HG02938 (cell line): ENCODE data around the gene ARHGEF6.
"Not testable (repeated sequence)": the region's sequence is repeated elsewhere in the genome, so short reads cannot be mapped to it uniquely, and the experiment has no call there.

Source experiments
- ATAC-seq: cut with Tn5 transposase; IDR thresholded peaks from one replicate; pipeline ENCODE4 v1.9.1; 2021; ENCODE audit warnings: mild to moderate bottlenecking, moderate library complexity; ENCODE audit not compliant: unreplicated experiment

The ARHGEF6 gene

DNA sequence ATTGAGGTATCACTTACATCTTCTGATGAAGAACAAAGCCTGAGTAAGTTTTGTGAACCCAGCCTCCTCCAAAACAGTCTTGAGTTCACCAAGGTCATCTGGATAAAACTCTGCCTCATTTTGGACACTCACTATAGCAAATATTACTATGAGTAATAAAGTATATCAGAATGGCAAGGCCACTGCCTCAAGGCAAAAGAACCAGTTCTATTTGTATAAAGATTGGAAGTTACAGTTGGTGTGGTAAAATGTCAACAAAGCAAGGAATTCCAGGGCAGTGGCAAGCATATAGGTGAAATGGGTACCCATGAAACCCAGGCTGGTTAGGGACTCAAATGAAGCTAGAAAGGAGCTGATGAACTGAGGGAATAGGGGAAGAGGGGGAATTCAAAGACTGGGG lies 2.4 kb upstream of the ARHGEF6 start:
- ATAC-seq = no peak

DNA sequence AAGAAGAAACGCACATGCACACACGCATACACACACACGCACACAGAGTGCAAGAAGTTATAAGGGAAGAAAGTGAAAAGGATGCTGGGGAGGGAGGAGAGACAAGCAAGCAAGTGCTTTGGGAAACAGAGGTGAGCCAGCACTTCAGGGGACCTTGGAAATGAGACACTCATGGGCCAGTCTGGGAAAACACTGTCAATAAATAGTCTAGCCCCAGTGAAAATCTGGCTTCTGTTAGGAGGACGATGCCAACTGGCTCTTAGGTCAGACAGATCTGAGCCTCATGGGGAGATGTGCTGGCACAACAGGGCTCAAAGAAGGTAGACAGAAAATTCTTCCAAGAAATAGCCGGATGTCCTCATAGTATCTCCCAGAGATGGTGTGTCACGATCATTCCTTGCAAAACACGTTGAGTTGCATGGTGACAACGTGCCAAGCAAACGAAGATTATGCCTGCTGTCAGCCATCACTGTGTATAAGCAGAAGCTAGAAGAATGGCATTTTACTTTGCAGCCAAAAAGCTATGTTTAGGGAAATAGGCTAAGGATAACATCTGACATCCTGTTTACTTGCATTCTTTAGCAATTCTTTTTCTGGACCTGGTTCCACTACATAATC lies 557 bp upstream of the ARHGEF6 start:
- ATAC-seq = no peak

DNA sequence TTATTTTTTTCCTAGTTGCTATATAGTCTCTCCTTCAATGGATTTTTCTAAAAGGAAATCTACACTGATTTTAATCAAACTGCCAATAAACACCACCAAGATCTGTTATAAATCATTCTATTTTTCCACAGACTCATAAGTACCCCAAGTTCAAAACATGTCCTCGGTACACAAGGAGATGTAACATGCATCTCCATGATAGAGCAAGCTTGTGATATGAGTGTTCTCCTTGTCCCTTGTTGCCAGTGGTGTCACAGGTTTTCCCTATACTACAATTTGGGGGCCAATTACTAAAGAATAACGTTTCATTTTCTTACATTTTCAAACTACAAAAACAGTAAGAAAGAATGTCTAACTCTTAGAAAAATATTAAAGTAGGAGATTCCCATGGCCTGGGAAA lies 491 bp downstream of the ARHGEF6 start:
- no peak for ATAC-seq

DNA sequence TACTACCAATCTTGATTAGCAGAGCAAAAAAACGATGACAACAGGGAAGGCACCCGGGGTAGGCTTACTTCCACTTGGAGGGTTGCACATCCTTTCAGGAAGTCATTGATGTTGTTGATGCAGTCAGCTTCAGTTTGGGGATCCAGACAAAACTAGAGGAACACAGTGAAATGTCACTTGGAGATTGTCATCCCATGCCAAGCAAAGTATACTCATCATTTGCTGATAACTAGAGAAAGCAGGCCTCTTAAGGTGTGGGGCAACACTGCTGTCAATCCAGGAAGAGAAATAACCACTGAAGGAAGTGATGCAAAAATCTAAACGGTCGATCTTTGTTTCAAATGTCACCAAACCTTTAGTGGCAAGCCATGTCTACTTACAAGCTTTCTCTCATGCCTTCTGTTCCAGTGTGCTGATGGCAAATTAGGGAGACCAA lies 1.4 kb downstream of the ARHGEF6 start:
- peak; percentile 41 for ATAC-seq

DNA sequence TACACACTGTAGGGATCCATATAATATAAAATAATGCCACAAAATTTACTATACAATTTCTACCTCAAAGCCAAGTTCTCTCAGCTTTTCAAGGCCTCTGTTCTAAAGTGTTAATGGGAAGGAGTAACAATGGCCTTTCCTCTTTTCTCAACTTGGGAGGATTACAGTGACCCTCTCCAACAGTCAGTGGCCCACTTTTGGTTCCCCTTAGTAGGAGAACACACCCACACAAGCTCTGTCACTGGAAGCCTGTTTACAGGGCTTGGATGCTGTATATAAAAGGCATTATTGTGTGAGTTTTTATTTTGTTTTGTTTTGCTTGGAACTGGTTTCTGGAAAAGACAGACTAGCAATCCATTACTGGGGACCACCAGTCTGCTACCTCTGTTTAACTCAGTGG lies 1.8 kb downstream of the ARHGEF6 start:
- ATAC-seq = no peak

DNA sequence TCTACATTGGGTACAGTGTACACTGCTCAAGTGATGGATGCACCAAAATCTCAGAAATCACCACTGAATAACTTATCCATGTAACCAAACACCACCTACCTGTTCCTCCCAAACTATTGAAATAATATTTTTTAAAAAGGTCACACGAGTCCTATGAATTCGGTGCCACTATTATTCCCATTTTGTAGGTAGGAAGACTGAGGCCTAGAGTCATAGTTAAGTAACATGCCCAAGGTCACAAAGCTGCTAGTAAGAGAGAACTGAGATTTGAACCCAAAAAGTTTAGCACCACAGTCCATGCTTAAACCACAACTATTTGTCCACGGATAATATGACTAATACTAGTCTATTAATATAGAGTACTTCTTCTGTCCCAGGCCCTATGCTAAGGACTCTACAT lies 2.7 kb downstream of the ARHGEF6 start:
- no peak for ATAC-seq

DNA sequence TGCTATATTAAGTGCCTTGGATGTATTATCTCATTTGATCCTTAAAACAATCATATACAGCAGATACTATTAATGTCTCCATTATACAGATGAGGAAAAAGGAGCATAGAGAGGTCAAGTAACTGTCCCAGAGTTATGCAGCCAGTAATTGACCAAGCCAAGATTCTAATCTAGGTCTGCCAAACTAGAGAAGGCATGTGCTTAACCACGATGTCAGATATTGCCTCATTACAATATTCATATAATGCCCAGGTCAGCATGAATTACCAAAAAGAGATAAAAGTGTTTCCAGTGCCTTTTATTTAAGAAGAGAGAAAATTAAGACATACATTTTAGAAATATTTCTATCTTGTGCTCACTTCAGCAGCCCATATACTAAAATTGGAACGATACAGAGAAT lies 7.1 kb downstream of the ARHGEF6 start:
- no peak for ATAC-seq

DNA sequence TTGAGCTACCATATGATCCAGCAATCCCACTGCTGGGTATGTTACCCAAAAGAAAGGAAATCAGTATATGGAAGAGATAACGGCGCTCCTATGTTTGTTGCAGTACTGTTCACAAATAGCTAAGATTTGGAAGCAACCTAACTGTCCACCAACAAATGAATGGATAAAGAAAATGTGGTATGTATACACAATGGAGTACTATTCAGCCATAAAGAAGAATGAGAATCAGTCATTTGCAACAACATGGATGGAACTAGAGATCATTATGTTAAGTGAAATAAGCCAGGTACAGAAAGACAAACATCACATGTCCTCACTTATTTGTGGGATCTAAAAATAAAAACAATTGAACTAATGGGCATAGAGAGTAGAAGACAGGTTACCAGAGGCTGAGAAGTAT lies 8.9 kb downstream of the ARHGEF6 start:
- not testable (repeated sequence) for ATAC-seq

DNA sequence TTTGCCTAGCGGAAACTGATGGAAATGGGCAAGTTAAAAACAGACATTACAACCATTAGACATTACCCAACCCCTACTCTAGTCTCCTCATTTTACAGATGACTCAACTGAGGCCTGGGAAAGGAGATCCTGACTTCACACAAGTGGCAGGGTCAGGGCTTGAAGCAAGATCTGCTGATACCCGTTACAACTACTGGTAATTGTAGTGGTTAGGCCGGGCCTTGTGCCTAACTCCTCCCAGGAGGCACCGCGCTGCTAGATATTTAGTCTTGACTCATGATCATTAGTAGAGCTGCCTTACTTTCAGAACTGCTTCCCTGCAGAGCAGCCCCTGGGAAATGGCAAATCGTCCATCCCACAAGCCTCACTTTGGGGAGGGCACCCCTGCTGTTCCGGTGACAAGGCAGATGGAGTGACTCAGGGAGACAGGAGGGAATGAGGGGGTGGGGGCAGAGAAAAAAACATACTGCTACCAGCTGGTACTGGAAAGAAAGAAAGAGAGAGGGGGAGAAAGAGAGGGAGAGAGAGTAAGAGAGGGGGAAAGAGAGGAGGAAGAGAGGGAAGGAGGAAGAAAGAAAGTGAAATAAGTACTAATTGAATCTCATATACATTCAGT lies 12.2 kb downstream of the ARHGEF6 start:
- ATAC-seq = peak; percentile 35

DNA sequence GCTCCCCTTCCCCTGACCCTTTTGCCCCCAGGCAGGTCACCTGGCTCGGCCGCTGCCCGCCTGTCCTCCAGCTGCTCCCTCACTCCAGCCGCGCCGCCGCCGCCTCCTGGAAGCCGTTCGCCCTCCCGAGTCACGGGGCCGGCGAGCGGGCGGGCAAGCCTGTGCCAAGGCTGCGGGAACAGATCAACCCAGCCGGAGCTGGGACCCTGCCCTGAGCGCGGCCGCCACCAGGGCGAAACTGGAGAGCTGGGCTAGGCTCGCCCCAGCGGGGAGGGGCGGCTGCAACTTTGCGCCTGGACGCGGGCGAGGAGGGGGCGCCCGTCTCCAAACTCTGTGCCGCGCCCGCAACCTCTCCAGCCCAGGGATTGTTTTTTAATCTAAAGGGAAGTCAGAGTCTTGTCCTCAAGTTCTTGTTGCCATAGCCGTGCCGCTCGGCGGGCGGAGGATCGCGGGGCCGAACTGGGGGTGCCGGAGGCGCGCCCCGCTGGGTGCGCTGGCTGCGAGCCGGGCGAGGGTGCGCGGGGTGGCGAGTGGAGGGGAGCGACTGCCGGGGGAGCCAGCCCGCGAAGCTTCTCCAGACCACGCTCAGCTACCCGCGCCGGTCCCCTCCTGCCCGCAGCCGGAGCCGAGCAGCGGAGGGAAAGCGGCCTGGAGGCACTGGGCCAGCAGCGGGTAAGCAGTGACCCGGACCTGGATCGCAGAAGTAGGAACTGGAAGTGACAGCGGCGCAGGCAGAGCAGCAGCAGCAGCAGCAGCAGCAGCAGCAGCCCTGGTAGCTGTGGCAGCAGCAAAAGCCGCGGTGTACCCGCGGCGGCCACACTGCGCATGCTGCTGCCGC lies 13.4 kb downstream of the ARHGEF6 start:
- ATAC-seq = peak; percentile 78

DNA sequence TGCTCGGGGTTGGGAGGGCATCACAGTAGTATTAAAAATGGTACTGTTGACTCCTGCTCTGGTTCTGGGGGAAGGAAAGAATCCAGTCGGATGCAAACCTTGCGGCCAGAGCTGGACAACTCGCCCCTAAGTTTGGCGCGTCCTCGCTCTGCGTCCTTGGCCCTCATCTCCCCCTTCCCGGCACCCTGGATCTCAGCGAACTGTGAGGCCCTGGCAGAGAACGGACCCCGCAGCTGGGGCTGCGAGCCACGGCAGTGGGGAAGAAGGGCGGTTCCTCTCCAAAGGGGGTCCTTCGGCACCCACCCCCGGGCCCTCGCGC lies 14.0 kb downstream of the ARHGEF6 start:
- no peak for ATAC-seq

DNA sequence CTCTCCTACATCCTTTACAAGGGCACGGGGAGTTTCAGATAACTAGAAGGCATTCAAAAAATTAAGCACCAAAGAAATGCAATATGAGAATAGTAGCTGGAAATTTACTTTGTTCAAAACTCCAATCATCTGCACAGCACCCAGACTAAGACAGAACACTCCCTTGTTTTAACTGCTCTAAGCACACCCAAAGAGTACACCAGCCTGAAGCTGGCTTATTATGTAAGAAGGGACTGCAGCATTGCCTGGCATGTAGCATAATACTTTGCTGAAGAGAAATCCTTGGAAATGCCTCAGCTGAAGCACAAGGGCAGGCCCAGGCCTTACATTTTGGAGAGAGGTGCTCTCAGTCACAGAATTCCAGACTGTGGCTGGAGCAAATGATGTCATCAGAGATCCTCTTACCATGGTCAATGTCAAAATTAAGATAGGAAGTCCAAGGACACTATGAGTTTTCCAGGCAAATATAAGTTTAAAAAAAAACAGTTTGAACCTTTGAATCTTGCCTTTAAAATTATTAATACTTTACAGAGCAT lies 14.8 kb downstream of the ARHGEF6 start:
- ATAC-seq = no peak

DNA sequence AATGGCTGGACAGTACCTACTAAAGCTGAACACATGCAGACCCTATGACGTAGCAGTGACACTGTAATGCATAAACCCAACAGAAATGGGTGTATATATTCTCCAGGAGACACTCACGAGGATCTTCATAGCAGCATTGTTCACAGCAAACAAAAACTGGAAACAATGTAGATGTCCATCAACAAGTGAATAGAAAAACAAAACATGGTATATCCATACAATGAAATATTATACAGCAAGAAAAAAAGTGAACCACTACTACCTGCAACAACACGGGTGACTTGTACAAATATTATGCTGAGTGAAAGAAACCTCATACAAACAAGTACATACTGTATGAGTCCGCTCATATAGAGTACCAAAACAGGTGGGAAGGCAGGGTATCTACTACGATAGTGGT lies 16.5 kb downstream of the ARHGEF6 start:
- no peak for ATAC-seq

DNA sequence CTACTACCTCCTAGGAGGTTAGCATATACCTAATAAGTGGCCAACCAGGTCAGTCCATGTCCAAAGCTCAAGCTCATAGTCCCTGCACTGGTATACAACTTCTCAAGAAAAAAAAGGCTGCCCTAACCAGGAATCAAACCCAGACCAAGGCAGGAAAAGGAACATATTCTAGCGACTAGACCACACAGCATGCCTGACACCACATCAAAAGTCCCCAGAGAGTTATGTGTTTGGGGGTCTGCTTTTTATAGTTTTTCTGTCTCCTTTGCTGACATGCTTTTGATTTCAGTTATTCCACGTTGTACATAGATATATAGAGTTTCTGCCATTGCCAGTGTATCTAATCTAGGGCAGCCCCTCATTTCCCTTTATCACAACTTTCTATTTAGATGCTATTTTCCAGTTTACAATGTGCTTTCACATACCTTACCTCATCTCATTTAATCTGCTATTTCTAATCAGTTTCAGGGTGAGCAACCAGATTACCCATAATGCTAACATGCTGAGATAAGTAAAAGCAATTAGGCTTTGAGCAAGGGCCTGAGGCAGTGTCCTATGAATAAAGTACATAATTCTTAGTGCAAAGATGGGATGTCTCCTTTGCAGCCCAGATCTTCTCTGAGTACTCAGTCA lies 17.8 kb downstream of the ARHGEF6 start:
- ATAC-seq = no peak

DNA sequence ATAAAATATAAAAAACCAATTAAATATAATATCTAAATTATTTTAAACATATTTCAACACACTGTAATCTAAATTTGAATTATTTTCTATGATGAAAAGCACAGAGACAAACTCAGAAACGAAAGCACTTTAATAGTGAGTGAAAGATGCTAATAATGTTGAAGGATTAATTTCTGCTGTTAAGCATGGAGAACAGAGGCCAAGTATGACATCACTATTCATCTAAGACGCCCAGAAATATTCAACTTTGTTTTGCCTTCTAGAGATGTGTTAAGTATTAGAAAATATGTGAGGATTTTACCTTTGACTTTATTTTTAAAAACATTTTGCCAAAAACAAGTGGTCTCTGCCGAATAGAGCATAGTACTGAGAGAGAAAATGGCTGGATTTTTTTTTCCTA lies 19.3 kb downstream of the ARHGEF6 start:
- no peak for ATAC-seq

DNA sequence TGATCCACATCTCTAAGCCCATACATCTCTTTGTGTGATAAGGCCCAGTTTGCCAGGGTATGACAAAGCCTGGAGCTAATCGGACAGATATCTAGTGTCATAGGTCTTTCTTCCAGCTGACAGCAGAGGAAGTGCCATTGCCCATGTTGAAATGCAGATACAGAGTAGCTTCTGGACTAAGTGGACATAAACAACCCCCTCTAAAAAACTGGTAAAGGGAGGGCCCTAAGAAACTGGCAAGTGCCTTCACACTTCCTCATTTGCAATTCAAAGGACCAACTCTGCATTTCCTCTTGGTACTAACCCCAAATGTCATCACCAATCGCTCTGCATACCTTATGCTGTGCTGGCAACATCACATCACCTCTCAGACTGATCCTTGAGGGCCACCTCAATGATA lies 20.8 kb downstream of the ARHGEF6 start:
- no peak for ATAC-seq

DNA sequence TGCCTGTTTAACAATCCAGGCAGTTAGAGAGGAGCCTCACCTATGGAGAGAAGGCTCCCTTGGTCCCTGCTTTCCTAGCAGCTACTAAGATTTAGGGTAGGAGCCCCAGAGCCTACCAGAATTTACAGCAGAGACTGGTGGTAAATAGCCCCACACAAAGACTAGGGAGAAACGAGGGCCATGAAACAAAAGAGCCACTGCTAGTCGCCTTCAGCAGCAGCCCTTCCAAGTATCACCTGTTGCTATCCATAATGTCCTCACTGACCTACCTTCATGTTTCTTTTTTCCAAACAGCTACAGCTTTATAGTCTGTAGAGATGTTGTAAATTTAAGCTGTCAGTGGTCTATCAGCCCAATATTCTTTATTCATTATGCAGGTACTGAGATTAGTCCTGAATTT lies 25.3 kb downstream of the ARHGEF6 start:
- ATAC-seq = no peak

DNA sequence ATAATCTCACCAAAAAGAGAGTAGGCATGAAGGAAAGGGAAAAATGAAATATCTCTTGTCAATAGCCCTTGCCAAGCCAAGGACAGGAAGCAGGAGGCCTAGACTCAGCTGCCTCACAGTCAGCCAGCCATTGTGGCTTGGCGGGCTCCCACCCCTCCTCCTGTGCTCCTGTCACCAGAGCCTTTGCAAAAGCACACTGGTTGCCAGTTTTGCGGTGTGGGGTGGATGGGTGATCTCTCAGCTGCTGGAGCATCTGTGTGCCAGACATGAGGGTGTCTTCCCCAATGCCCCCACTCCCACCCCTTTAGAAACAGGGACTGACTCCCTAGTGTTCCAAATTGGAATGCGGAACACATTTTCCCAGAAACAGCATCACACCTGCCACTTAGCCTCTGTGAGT lies 26.1 kb downstream of the ARHGEF6 start:
- ATAC-seq = no peak

DNA sequence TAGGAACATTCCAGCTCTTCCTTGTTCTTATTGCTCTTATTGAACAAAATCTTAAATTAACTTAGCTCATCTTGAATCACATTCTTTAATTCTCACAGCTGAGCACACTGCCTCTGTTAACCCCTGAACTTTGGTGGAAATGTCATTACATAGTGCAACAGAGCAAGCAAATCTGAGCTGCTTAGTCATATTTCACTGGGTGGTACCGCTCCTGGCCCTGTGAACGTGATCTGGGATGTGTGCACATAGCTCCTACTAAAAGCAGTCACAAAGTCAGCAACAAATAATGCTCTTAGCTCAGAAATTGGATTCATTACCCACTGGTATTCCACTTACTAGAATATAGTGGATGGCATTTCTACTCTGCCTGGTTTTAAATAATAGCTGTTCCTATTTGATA lies 27.9 kb downstream of the ARHGEF6 start:
- no peak for ATAC-seq

DNA sequence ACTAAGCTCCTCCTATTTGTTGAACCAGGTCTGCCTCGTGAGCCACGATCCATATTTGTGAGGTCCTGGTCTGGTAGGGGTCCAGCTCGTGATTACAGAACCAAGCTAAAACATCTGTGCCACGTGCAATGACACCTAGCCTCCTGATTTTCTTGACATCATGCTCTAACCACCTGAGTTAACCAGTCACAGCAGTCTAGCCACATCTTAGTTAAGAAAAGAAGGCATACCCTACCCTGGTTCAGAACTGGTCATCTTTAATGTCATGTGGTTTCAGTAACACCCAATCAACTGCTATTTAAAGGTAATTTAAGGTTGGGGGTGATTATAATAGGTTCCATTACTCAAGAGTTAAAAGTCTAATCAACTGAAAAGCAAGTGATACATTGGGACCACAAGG lies 28.4 kb downstream of the ARHGEF6 start:
- ATAC-seq = no peak

DNA sequence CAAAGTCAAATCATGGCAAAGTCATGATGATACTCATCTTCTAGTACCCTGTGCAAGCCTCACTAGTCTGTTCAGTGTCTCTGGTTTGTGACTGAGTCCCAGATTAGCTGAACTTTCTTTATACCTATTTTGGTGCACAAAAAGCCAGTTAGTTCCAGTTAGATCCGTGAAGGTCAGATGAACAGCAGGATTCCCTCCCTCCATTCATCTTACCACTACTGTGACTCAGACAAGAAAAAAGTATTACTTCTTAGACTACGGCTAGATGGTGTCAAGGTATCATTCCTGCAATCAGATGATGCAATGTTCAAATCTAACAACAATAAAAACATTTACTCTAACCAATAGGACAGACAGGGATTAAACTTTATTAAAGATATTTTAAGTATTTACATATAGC lies 30.4 kb downstream of the ARHGEF6 start:
- no peak for ATAC-seq
